ENCODE results near the gene FADS3. TPM values are rescaled to one million over a fixed set of nuclear protein-coding genes. Genes with fewer than 3 reads are reported as not detected.

Gene FADS3
- total RNA-seq, 4 donors from 2014 or later, result 111 to 285 (median 246) TPM

DNA sequence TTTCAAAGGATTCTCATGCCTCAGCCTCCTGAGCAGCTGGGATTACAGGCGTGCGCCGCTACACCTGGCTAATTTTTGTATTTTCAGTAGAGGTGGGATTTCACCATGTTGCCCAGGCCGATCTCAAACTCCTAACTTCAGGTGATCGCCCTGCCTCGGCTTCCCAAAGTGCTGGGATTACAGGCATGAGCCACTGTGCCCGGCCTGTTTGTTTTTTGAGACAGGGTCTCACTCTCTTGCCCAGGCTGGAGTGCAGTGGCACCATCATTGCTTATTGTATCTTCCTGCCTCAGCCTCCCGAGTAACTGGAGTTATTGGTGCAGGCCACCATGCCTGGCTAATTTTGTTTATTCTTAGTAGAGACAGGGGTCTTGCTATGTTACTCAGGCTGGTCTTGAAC, 55.2 kb downstream of the FADS3 start:
- TF ChIP-seq, protein P1, sequence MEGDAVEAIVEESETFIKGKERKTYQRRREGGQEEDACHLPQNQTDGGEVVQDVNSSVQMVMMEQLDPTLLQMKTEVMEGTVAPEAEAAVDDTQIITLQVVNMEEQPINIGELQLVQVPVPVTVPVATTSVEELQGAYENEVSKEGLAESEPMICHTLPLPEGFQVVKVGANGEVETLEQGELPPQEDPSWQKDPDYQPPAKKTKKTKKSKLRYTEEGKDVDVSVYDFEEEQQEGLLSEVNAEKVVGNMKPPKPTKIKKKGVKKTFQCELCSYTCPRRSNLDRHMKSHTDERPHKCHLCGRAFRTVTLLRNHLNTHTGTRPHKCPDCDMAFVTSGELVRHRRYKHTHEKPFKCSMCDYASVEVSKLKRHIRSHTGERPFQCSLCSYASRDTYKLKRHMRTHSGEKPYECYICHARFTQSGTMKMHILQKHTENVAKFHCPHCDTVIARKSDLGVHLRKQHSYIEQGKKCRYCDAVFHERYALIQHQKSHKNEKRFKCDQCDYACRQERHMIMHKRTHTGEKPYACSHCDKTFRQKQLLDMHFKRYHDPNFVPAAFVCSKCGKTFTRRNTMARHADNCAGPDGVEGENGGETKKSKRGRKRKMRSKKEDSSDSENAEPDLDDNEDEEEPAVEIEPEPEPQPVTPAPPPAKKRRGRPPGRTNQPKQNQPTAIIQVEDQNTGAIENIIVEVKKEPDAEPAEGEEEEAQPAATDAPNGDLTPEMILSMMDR (IDR thresholded peaks at IDR 0.05), result no peak
- DNase-seq (ENCODE audit: low spot score) (no peak), ATAC-seq (ENCODE audit: low FRiP score) (no peak)

DNA sequence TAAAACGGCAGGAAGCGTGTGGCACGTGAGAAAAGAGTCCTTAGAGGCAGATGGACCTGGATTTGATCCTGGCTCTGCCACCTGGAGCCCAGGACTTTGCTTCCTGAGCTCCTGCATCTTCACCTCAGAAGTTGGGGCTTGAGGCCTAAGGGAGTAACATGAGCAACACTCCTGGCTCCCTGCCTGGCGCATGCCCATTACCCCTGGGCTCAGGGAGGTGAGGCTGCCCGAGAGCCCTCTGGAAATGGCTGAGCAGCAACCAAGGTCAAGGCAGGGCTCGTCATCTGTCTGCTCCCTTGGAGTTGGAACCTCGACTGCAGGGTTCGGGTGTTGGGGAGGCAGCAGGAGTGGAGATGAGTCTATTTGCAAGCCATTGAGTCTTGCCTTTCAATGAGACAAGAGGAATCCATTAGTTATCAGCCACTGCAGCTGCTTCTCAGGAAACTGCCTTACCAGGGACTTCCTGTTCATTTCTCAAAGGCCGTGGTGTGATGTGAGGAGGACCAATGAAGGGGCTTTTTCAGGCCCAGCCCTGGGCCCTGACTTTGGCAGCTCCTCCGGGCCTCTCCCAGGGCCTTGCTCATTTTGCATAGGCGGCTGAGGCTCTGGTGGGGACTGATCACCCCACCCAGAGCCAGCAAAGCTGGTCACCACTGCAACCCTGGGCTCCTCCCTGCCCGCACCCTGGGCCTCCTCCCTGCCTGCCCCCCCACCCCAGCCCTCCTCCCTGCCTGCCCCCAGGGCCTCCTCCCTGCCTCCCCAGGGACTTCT, 56.9 kb downstream of the FADS3 start:
- DNase-seq (ENCODE audit: low spot score) (no peak), ATAC-seq (ENCODE audit: low FRiP score) (no peak)
- TF ChIP-seq, protein P1 (IDR thresholded peaks at IDR 0.05), result no peak

DNA sequence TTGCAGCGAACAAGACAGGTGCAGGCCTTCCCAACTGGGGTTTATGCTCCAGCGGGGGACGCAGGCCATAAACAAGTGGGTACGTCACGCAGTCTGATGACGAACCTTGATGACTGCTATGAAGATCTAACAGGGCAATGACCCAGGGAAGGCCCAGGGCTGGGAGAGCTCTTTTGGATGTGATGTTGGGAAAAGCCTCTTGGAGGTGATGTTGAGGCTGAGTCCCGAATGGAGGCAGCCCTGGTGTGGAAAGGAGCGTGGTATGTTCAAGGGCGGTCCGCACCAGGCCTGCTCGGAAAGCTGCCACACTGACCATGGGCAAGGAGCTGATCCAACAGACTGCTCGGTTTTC, 57.4 kb downstream of the FADS3 start:
- DNase-seq (ENCODE audit: low spot score), result no peak
- TF ChIP-seq, protein P1 (IDR thresholded peaks at IDR 0.05), result no peak
- no peak for ATAC-seq (ENCODE audit: low FRiP score)

DNA sequence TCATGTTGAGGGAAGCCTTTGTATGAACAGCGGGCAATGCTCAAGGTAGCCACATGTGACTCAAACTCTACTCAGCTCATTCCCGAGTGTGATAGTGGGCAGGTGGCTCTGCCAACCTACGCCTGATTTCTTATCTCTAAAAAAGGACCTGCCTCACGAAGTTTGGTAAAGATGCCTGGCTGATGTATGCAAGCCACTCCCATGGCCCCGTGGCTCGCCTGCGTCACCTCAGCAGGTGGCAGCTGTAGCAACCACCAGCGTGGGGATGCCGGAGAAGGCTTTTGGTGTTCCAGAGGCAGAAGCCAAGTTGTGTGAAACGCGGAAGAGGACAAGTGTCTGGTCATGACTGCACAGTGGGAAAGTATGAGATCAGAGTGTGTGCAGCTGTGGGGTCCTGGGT, 57.9 kb downstream of the FADS3 start:
- TF ChIP-seq, protein P1 (IDR thresholded peaks at IDR 0.05), result no peak
- no peak for DNase-seq (ENCODE audit: low spot score)
- ATAC-seq (ENCODE audit: low FRiP score), result no peak

DNA sequence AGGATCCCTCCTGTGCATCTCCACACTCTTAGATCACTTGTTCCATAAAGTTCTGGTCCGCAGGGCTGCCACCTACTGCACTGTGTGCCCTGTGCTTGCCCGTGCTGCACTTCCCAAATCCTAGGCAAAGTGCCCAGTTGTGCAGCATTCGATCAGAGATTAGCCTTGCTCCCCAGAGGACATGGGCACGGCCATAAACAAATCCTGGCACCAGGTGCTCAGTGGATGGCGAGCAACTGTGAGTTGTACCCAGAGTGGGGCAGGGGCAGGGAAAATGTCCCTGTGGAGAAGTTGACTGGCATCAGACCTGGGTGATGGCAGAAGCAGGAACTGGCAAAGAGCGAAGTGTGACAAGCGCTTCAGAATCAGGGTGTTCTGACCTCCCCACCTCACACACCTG, 58.6 kb downstream of the FADS3 start:
- DNase-seq (ENCODE audit: low spot score) (no peak), ATAC-seq (ENCODE audit: low FRiP score) (no peak)
- TF ChIP-seq, protein P1 (IDR thresholded peaks at IDR 0.05), result no peak

DNA sequence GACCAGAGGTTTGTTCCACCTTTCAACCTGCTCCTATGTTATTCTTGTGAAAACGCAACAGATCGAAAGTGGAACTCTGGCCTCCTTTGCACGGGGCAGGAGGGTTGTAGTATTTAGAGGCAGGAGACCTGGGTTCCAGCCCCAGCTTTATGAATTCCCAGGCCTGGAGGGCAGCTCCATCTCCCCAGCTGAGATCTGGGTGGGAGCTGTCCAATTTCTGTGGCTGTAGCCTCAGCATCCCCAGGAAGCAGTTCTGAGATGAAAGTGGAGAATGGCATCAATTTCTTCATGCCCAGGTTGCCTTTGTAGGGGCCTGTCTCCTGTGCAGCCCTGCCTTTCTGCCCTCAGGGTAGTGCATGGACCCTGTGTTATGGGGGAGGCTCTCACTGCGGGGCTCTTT, 59.1 kb downstream of the FADS3 start:
- DNase-seq (ENCODE audit: low spot score) (no peak), ATAC-seq (ENCODE audit: low FRiP score) (no peak)
- TF ChIP-seq, protein P1 (IDR thresholded peaks at IDR 0.05), result no peak
